Astrocyte of the cerebellum (primary cell): ENCODE data around the gene ADAMTS2.

ENCODE experiments used
- DNase-seq: peaks from one replicate; pipeline ENCODE4 v3.0.0-alpha.2; 2011; ENCODE audit warnings: low read depth
- H3K4me3 ChIP-seq: 2 replicates; pipeline ENCODE4 v1.5.1; 2011; ENCODE audit warnings: mild to moderate bottlenecking, low read depth, low read length, moderate library complexity
- in situ Hi-C: cut with HindIII; loops from 2 replicates; pipeline ENCODE4 v1.10.0; 2017; ENCODE audit warnings: low sequenced_read_pairs
- TF ChIP-seq, protein P1 (sequence below): IDR thresholded peaks from 2 replicates; pipeline ENCODE4 v1.5.1; 2012; ENCODE audit warnings: low read length, low read depth, moderate library complexity, mild to moderate bottlenecking; ENCODE audit errors: missing control alignments

The ADAMTS2 gene

DNA sequence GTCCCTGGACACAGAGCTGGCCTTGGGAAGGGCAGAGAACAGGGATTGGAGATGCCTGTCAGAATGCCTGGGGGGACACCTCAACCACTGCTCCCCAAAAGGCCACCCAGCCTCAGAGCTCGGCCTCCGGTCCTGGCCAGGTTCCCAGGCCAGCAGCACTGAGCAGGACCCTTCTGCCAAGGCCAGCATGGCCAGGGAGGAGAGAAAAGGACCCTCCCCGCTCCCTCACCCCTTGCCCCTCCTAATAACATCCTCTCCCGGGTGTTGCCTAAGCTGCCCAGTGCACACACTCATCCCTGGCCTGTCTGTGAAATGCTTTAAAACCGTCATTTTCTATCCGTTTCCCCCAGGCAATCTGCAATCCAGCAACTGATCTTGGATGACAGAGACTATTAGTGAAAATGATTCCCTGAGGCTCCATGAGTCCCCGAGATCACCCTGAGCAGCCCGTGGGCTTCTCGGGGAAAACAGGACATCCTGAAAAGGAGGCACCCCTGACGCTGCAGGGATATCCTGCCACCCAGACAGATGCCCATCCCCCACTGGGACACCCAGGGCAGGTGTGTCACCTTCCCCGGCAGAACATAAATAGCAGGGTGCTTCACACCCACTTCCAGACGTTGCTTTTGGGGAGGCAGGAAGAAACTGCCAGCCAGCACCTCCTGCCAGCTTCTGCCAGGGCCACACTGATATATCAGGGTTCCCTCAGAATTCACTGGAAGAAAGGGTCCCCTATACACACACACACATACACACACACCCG is 75.3 kb downstream of the ADAMTS2 start:
- TF ChIP-seq, protein P1, sequence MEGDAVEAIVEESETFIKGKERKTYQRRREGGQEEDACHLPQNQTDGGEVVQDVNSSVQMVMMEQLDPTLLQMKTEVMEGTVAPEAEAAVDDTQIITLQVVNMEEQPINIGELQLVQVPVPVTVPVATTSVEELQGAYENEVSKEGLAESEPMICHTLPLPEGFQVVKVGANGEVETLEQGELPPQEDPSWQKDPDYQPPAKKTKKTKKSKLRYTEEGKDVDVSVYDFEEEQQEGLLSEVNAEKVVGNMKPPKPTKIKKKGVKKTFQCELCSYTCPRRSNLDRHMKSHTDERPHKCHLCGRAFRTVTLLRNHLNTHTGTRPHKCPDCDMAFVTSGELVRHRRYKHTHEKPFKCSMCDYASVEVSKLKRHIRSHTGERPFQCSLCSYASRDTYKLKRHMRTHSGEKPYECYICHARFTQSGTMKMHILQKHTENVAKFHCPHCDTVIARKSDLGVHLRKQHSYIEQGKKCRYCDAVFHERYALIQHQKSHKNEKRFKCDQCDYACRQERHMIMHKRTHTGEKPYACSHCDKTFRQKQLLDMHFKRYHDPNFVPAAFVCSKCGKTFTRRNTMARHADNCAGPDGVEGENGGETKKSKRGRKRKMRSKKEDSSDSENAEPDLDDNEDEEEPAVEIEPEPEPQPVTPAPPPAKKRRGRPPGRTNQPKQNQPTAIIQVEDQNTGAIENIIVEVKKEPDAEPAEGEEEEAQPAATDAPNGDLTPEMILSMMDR: no peak
- H3K4me3 ChIP-seq: no peak overlapping the region
- in situ Hi-C loops: no loop called here
- DNase-seq: no peak

DNA sequence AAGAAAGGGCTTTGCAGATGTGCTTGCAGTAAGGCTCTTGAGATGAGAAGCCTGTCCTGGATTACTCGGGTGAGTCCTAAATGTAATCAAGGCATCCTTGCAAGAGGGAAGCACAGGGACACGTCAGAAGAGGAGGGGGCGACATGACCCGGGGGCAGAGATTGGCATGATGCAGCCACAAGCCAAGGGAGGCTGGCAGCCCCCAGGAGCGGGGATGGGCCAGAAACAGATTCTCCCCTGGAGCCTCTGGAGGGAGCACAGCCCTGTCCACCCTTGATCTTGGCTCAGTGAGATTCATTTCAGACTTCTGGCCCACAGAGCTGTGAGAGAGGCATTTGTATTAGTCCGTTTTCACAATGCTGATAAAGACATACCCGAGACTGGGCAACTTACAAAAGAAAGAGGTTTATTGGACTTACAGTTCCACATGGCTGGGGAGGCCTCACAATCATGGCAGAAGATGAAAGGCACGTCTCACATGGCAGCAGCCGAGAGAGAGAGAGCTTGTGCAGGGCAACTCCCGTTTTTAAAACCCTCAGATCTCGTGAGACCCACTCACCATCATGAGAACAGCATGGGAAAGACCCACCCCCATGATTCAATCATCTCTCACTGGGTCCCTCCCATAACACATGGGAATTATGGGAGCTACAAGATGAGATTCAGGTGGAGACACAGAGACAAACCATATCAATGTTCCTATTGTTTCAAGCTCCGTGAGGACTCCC is 76.1 kb downstream of the ADAMTS2 start:
- no peak overlapping the region for H3K4me3 ChIP-seq
- TF ChIP-seq, protein P1: no peak
- no peak for DNase-seq
- in situ Hi-C loops: no loop called here

DNA sequence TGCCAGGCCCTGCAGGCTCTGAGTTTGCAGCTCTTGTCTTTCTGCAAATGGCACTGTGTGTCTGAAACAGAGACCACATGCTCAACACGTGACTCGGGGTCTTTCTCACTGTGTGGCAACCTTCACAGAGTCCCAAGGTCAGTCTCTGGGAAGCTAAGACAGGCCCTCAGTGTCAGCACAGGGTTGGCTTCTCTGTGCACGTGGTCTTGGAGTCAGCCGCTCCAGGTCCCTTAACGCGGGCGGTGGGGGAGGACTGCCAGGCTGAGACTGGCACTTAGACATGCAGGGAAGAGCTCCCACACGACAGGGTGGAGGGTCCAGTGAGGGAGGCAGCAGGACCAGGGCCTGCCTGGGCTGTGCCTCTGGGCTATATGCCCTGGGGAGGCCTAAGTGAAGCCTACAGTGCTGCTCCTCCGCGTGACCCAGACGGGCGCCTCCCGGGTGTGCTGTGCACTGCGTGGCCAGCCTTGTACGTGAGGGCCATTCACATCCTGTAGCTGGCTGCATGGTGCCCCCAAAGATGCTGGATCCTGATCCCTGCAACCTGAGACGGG is 76.8 kb downstream of the ADAMTS2 start:
- H3K4me3 ChIP-seq: no peak overlapping the region
- in situ Hi-C loops: no loop called here
- TF ChIP-seq, protein P1: no peak
- DNase-seq: no peak

DNA sequence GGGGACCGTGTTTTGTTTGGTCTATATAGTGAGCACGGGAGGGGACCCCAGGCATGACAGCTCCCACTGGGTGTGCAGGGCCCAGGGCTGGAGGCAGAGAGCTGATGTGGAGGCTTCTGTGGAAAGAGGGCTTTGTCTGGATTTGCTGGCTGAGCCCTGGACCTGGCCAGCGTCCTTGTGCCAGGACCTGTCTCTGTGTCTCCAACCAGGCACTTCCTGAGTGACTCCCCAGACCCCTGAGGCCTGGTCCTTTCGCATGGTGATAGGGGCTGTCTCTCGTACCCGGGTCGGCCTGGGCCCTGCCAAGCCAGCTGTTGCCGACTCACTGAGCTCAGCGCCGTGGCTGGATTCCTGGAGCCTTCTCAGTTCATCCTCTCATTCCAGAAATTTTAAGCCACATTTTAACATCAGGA is 77.6 kb downstream of the ADAMTS2 start:
- DNase-seq: no peak
- no peak overlapping the region for H3K4me3 ChIP-seq
- TF ChIP-seq, protein P1: no peak
- in situ Hi-C loops: no loop called here

DNA sequence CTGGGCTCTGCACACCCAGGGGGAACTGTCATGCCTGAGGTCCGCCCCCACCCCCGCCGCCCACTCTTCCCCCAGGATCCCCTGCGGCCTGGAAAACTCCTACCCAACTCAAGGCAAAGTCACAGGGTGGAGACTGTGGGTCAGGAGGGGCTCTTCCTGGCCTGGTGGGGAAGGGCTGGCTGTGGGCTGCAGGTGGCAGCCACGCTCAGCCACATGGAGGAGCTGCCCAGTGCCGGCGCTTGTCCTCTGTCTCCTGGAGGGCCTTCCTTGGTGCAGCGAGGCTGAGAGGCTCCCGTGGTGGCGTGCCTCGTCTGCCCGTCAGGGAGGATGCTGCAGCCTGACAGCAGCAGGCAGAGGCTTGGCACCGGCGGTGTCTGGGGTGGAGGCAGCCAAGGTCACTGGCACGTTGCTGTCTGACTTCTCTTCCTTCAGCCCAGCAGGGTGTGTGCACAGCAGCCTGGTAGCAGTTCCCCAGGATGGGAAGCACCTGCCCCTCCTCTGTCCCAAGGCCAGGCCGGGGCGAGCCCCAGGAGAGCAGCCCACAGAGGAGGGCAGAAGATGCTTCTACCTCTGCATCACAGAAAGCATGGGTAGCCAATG is 78.1 kb downstream of the ADAMTS2 start:
- TF ChIP-seq, protein P1: no peak
- DNase-seq: no peak
- in situ Hi-C loops: no loop called here
- H3K4me3 ChIP-seq: no peak overlapping the region

DNA sequence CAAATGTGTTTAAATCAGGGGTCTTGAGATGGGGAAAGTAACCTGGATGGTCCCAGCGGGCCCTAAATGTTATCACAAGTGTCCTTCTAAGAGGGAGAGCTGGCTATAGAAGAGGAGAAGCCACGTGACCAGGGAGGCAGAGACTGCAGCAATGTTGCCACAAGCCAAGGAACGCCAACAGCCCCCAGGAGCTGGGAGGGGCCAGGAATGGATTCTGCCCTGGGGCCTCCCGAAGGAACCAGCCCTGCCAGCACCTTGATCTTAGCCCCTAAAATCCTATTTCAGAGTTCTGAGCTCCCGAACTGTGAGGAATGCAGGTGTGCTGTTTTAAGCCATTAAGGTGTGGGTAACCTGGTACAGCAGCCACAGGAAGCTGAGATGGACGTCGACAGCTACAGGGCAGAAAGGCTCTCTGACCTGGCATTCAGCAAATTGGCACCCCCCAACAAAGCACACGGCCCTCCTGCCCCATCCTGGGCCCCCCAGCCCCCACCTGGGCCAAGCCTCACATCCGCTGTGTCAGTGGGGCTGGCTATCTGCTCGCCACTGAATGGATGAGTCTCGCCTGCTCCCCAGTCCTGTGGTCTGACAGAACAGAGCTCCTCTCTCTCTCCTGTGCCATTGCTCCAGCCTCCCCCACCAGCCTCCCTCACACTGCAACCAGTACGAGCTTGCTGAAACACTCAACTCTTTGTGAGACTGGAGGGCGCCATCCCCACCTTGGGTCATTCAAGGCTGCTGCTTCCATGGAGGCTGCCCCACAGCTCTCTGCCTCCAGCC is 78.8 kb downstream of the ADAMTS2 start:
- no peak for DNase-seq
- TF ChIP-seq, protein P1: no peak
- H3K4me3 ChIP-seq: no peak overlapping the region
- in situ Hi-C loops: no loop called here
